Tibial nerve (tissue), 4 donors: ENCODE measurements around the gene NOM1. TPM values are rescaled to one million over a fixed set of nuclear protein-coding genes. Genes with fewer than 3 reads are reported as not detected.
"Not testable (repeated sequence)": the region's sequence is repeated elsewhere in the genome, so short reads cannot be mapped to it uniquely, and the experiment has no call there.

Source experiments
- DNase-seq, 2 donors: peaks; one replicate each; pipeline ENCODE4 v3.0.0-alpha.2; 2019; ENCODE audit warnings: low spot score in 2 of 2
- H3K27ac ChIP-seq, 4 donors: fragments of 200-600 bp; sonication (generic) in 3 of 4; one replicate each; pipeline ENCODE4 v1.5.1; 2017 to 2019; ENCODE audit warnings: mild to moderate bottlenecking in 1 of 4
- H3K27me3 ChIP-seq, 2 donors: fragments of 200-600 bp; sonication (generic) in 1 of 2; one replicate each; pipeline versions ENCODE4 v1.5.1 to v1.6.0; 2017 to 2019
- H3K36me3 ChIP-seq, 3 donors: fragments of 200-600 bp; sonication (generic); one replicate each; pipeline ENCODE4 v1.5.1; 2018 to 2019
- H3K4me1 ChIP-seq, 4 donors: fragments of 200-600 bp; sonication (generic) in 3 of 4; one replicate each; pipeline ENCODE4 v1.5.1; 2017 to 2019
- H3K4me3 ChIP-seq, 4 donors: fragments of 200-600 bp; sonication (generic) in 3 of 4; one replicate each; pipeline ENCODE4 v1.5.1; 2017 to 2019; ENCODE audit warnings: mild to moderate bottlenecking in 1 of 4, moderate library complexity in 1 of 4
- H3K9me3 ChIP-seq, 4 donors: fragments of 200-600 bp; sonication (generic) in 3 of 4; one replicate each; pipeline ENCODE4 v1.5.1; 2017 to 2019
- EP300 ChIP-seq, 2 donors: sonication (generic); formaldehyde crosslinking; IDR thresholded peaks; one replicate each; pipeline ENCODE4 v1.6.1; 2017; ENCODE audit warnings: antibody characterized with exemption in 2 of 2, mild to moderate bottlenecking in 1 of 2
- POLR2A ChIP-seq, 2 donors: fragments of 450-650 bp; IDR thresholded peaks; one replicate each; pipeline ENCODE4 v1.6.1; 2017; ENCODE audit warnings: antibody characterized with exemption in 2 of 2, mild to moderate bottlenecking in 2 of 2, moderate library complexity in 2 of 2
- WGBS, 2 donors: methylation state at CpG; one replicate each; pipeline ENCODE4 v1.1.5; 2018; 5-methylcytosine and 5-hydroxymethylcytosine counted together
- total RNA-seq, 4 donors: library from RNA; depleted of rRNA; stranded (reverse); fragments of >200 nt; gene quantifications; one replicate each; pipeline ENCODE4 v1.1.0, GENCODE V29; 2016
- TF ChIP-seq, protein P1 (sequence below), 5 experiments: fragments of 200-600 bp in 3 of 5; fragments of 450-650 bp in 2 of 5; sonication (generic) in 3 of 5; IDR thresholded peaks; one replicate each; pipeline ENCODE4 v1.5.1; 2016 to 2019; ENCODE audit warnings: antibody characterized with exemption in 5 of 5, mild to moderate bottlenecking in 3 of 5, moderate library complexity in 2 of 5

The NOM1 gene
- total RNA-seq, 4 donors from 2014 or later = 23.3 to 41.5 (median 25.3) TPM

- Histone ChIP-seq H3K27ac (no peak overlapping the region), H3K36me3 (no peaks in the 10 kb centered on the region), H3K4me1 (no peaks in the 10 kb centered on the region), H3K27me3 (peaks cover 0 to 21% of the 10 kb centered on the region in 2 donors), H3K9me3 (no peaks in the 10 kb centered on the region), H3K4me3 (no peak overlapping the region)
- TF ChIP-seq POLR2A (IDR thresholded peaks at IDR 0.05) (no peak), EP300 (IDR thresholded peaks at IDR 0.05) (no peak)
- TF ChIP-seq, protein P1, sequence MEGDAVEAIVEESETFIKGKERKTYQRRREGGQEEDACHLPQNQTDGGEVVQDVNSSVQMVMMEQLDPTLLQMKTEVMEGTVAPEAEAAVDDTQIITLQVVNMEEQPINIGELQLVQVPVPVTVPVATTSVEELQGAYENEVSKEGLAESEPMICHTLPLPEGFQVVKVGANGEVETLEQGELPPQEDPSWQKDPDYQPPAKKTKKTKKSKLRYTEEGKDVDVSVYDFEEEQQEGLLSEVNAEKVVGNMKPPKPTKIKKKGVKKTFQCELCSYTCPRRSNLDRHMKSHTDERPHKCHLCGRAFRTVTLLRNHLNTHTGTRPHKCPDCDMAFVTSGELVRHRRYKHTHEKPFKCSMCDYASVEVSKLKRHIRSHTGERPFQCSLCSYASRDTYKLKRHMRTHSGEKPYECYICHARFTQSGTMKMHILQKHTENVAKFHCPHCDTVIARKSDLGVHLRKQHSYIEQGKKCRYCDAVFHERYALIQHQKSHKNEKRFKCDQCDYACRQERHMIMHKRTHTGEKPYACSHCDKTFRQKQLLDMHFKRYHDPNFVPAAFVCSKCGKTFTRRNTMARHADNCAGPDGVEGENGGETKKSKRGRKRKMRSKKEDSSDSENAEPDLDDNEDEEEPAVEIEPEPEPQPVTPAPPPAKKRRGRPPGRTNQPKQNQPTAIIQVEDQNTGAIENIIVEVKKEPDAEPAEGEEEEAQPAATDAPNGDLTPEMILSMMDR (IDR thresholded peaks at IDR 0.05) = no peak
- 41 to 52% methylated on average over 17 of the region's 17 CpGs for WGBS, 2 donors
- no peak for DNase-seq
Measured at GRCh38 chr7:156927571-156928405, 21.7 kb upstream of the NOM1 start.

DNA sequence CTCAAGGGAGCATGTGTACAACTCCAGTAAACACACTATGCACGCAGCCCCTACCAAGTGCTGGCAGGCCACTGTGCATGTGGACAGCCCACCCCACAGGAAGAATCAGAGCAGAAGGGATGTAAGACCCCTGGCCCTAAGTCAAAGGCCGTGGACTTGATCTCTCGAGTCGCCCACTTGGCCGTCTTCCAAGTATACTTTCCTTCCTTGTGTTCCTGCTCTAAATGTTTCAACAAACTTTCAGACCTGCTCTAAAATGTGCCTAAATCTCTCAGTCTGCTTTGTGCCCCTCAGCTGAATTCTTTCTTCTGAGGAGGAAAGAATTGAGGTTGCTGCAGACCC, 21.1 kb upstream of the NOM1 start:
- H3K4me3 ChIP-seq = no peak overlapping the region
- H3K36me3 ChIP-seq = no peaks in the 10 kb centered on the region
- peaks cover 0 to 16% of the 10 kb centered on the region in 2 donors for H3K27me3 ChIP-seq
- TF ChIP-seq EP300 (IDR thresholded peaks at IDR 0.05) (no peak), POLR2A (IDR thresholded peaks at IDR 0.05) (no peak)
- TF ChIP-seq, protein P1 (IDR thresholded peaks at IDR 0.05) = no peak
- WGBS, 2 donors = 35 to 45% methylated on average over 5 of the region's 5 CpGs
- H3K4me1 ChIP-seq = no peaks in the 10 kb centered on the region
- no peak for DNase-seq
- H3K27ac ChIP-seq = no peak overlapping the region
- H3K9me3 ChIP-seq = no peaks in the 10 kb centered on the region

GRCh38 chr7:156929789-156930539, 19.5 kb upstream of the NOM1 start:
- peaks cover 0 to 16% of the 10 kb centered on the region in 2 donors for H3K27me3 ChIP-seq
- no peaks in the 10 kb centered on the region for H3K36me3 ChIP-seq
- no peak overlapping the region for H3K4me3 ChIP-seq
- H3K9me3 ChIP-seq = no peaks in the 10 kb centered on the region
- no peaks in the 10 kb centered on the region for H3K4me1 ChIP-seq
- TF ChIP-seq, protein P1 (IDR thresholded peaks at IDR 0.05) = no peak
- no peak overlapping the region for H3K27ac ChIP-seq
- no peak for DNase-seq
- WGBS, 2 donors = 63 to 65% methylated on average over 16 of the region's 16 CpGs

DNA sequence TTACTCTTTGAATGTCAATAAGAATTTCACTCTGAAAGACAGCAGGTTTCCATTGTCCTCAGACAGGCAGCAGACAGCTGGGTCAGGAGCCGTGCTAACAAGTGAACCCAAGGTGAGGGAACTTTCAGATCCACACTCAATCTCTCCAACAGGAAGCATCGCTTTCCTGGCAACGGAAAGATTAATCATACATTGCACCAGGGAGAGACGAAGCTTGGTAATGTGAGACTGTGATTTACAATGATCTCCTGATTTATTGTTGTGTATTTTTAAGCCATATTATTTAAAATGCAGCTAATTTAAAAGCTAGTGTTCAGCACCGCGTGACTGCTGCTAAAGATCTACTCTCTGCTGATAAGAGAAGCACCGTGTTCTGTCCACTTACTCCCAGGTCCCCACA, 17.5 kb upstream of the NOM1 start:
- Histone ChIP-seq H3K4me1 (no peaks in the 10 kb centered on the region), H3K27ac (no peak overlapping the region), H3K27me3 (peaks cover 0 to 16% of the 10 kb centered on the region in 2 donors), H3K9me3 (no peaks in the 10 kb centered on the region), H3K4me3 (no peak overlapping the region), H3K36me3 (no peaks in the 10 kb centered on the region)
- DNase-seq = no peak
- TF ChIP-seq, protein P1 (IDR thresholded peaks at IDR 0.05) = no peak
- TF ChIP-seq EP300 (IDR thresholded peaks at IDR 0.05) = peak in 1 of 2 donors; percentile 20
- 34 to 40% methylated on average over 7 of the region's 7 CpGs for WGBS, 2 donors

GRCh38 chr7:156935250-156935649, 14.3 kb upstream of the NOM1 start:
- WGBS, 2 donors = 75 to 82% methylated on average over 7 of the region's 7 CpGs
- H3K4me3 ChIP-seq = no peak overlapping the region
- DNase-seq = no peak
- no peaks in the 10 kb centered on the region for H3K36me3 ChIP-seq
- H3K27ac ChIP-seq = no peak overlapping the region
- no peaks in the 10 kb centered on the region for H3K9me3 ChIP-seq
- H3K27me3 ChIP-seq = peaks cover 0 to 2% of the 10 kb centered on the region in 2 donors
- TF ChIP-seq EP300 (IDR thresholded peaks at IDR 0.05) = no peak
- TF ChIP-seq, protein P1 (IDR thresholded peaks at IDR 0.05) = no peak
- TF ChIP-seq POLR2A (IDR thresholded peaks at IDR 0.05) = no peak
- no peaks in the 10 kb centered on the region for H3K4me1 ChIP-seq

DNA sequence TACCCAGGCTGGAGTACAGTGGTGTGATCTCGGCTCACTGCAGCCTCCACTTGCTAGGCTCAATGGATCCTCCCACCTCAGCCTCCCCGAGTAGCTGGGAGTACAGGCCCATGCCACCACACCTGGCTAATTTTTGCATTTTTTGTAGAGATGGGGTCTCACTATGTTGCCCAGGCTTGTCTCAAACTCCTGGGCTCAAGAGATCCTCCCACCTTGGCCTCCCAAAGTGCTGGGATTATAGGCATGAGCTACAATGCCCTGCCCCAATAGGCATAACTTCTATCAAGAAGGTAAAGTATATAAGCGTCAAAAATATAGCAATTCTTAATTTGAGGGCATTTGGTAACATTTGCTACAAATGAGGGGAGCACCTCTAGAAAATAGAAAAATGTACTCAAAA, 12.7 kb upstream of the NOM1 start:
- DNase-seq, H3K36me3 ChIP-seq, H3K4me3 ChIP-seq, H3K27ac ChIP-seq, H3K4me1 ChIP-seq, H3K27me3 ChIP-seq, H3K9me3 ChIP-seq: not testable (repeated sequence)
- WGBS, 2 donors = 91 to 94% methylated on average over 3 of the region's 3 CpGs
